ENCODE results near the gene B4GALT5.

Gene B4GALT5

DNA sequence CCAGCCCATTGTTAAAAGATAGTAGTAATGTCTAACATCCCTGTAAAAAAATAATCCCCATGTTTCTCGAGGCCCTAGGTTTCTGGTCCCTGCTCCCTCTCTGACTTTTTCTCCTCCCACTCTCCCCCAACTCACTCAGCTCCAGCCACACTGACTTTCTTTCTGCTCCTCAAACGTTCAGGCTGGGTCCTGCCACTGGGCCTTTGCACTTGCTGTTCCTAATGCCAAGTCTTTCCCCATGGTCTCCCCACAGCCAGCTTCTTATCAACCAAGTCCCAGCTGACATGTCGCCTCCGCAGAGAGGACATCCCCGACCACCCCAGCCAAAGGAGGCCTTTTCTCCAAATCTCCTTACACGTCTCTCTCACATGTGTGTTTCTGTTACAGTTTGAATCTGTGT, 123.9 kb downstream of the B4GALT5 start:
- TF ChIP-seq, protein P1, sequence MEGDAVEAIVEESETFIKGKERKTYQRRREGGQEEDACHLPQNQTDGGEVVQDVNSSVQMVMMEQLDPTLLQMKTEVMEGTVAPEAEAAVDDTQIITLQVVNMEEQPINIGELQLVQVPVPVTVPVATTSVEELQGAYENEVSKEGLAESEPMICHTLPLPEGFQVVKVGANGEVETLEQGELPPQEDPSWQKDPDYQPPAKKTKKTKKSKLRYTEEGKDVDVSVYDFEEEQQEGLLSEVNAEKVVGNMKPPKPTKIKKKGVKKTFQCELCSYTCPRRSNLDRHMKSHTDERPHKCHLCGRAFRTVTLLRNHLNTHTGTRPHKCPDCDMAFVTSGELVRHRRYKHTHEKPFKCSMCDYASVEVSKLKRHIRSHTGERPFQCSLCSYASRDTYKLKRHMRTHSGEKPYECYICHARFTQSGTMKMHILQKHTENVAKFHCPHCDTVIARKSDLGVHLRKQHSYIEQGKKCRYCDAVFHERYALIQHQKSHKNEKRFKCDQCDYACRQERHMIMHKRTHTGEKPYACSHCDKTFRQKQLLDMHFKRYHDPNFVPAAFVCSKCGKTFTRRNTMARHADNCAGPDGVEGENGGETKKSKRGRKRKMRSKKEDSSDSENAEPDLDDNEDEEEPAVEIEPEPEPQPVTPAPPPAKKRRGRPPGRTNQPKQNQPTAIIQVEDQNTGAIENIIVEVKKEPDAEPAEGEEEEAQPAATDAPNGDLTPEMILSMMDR (IDR thresholded peaks at IDR 0.05; ENCODE audit: low read length, missing control alignments) = no peak
- no peak for DNase-seq (ENCODE audit: low read depth)
- H3K4me3 ChIP-seq (replicated peaks; ENCODE audit: low read depth, low read length) = no peak overlapping the region

DNA sequence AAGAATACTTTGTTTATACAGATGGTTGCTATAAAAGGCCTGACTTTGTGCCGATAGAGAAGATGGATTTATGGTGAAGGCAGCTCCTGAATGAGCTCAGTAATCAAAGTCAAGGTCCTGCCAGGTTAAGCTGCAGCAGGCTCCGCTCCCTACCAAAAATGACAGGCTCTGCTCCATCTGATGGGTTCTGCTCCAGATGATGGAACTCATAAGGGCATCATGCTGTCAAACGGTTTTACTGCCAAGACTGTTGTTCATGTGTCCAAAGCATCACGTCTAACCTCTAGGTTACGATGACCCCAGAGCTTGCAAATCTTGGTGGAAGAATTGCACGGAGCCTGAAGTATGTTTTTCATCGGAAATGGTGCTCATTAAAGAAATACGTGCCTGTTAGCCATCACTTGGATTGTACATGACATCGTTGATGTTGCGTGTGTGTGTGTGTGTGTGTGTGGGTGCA, 126.5 kb downstream of the B4GALT5 start:
- TF ChIP-seq, protein P1 (IDR thresholded peaks at IDR 0.05; ENCODE audit: low read length, missing control alignments) = no peak
- DNase-seq (ENCODE audit: low read depth) = peak; percentile 49
- no peak overlapping the region for H3K4me3 ChIP-seq (replicated peaks; ENCODE audit: low read depth, low read length)

DNA sequence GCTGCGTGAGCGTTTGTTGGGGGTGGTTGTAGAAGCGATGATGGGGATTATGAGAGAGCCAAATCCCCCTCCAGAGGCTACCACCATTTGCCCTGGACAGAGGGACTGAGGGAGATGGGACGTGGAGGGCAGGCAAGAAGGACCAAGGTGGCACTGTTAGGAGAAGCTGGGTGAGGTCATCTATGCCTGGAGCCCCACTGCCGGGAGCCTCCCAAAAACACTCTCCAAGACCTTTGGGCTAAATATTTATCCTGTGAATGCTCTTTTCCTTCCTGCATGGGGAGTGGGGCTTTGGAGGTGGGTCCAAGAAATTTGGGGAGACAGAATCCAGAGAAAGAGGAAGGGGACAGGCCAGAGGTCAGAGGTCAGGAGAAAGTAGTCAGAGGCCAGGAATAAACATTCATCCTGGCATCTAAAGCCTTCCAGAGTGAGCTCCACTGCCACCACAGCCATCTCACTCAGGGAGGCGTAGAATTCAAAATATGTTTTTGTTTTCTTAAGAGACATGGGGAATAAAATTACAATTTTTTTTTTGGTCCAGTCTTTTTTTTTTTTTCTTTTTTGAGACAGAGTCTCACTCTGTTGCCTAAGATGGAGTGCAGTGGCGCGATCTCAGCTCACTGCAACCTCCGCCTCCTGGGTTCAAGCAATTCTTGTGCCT, 128.0 kb downstream of the B4GALT5 start:
- TF ChIP-seq, protein P1 (IDR thresholded peaks at IDR 0.05; ENCODE audit: low read length, missing control alignments) = no peak
- DNase-seq (ENCODE audit: low read depth) = no peak
- H3K4me3 ChIP-seq (replicated peaks; ENCODE audit: low read depth, low read length) = no peak overlapping the region

DNA sequence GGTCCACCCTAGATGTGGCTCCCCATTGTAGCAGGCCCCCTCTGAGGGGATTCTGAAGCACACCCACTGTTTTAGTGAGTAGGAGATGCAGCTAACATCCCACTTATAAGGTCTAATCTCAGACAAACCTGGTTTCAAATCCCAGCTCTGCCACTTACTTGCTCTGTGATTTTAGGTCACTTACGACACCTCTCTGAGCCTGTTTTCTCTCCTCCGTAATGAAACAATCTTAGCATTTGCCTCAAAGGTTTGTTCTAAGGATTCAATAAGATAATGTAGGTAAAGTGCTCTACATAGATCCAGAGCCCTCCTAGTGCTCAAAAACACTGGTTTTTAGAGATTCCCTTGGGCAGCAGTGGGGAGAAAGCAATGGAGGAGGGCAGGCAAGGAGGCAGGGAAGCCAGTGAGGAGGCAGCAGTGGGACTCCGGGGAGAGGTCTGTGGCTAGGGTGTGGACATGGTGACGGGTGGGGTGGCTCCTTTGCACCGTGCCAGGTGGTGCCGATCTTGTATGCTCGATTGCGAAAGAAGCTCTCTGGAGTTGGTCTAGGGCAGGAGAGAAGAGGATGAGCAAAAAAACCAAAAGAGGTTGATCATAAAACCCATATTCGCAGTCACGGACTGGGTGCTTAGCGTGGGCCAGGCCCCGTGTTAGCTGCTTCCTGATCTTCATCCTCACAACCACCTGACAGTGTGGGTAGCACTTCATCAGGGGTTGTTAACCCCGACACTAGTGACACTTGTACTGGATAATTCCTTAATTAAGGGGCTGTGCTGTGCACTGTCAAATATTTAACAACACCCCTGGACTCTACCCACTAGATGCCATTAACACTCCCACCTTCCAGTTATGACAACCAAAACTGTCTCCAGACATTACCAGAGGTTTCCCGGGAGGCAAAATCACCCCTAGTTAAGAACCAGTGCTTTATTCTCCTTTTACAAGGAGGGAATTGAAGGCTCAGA, 129.0 kb downstream of the B4GALT5 start:
- TF ChIP-seq, protein P1 (IDR thresholded peaks at IDR 0.05; ENCODE audit: low read length, missing control alignments) = no peak
- no peak for DNase-seq (ENCODE audit: low read depth)
- no peak overlapping the region for H3K4me3 ChIP-seq (replicated peaks; ENCODE audit: low read depth, low read length)

DNA sequence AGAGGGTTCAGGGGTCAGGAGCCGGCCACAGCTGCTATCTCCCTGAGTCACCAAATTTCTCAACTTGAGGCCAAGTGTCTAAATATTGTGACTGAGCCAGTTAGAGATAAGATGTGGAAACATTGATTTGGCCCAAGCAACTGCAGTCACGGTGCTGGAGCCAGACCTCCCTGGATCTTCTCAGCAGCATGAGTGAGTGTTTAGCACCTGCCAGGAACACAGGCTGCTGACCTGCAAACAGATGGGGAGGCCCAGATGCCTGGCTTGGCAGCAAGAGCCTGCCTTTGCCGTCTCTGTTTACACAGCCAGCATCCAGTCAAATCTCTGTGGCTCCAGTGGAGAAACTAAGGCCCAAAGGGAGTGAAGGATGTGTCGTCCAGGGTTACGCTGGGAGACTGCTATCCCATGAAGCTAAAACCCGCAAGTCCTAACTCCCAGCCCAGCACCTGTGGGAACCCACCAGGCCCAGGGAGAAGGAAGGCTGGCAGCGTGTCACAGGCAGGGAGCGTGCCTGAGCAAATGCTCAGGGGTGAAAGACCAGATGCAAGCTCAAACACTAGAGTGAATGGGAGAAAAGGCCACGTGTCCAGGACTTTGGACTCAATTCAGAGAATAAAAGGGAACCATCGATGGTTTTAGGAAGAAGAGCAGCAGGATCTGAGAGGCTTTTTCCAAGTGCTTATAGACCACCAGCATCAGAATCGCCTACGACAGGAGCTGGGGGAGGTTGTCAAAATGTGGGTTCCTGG, 129.8 kb downstream of the B4GALT5 start:
- H3K4me3 ChIP-seq (replicated peaks; ENCODE audit: low read depth, low read length) = no peak overlapping the region
- DNase-seq (ENCODE audit: low read depth) = peak; percentile 91
- TF ChIP-seq, protein P1 (IDR thresholded peaks at IDR 0.05; ENCODE audit: low read length, missing control alignments) = no peak

DNA sequence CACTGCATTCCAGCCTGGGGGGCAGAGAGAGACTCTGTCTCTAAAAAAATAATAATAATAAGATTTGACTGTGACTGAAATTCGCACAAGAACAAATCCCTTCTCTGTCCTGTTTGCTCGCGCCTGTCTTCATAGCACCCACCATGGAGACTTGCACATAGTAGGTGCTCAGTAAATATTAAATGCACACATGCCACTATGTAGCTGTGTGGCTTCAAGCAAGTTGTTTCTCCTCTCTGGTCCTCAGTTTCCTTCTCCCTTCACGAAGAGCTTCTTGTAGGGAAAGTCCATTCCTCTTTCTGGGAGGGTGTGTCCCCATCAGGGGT, 130.4 kb downstream of the B4GALT5 start:
- H3K4me3 ChIP-seq (replicated peaks; ENCODE audit: low read depth, low read length) = no peak overlapping the region
- TF ChIP-seq, protein P1 (IDR thresholded peaks at IDR 0.05; ENCODE audit: low read length, missing control alignments) = no peak
- DNase-seq (ENCODE audit: low read depth) = no peak
